Endothelial cell of umbilical vein (primary cell): Measurements from ENCODE around the gene LAMB2. TPM values are rescaled to one million over a fixed set of nuclear protein-coding genes. Genes with fewer than 3 reads are reported as not detected.

ENCODE experiments used
- BruUV-seq: library from RNA; stranded (reverse); fragments of 400-500 nt; replicated peaks from 2 replicates; lab custom pipeline; 2021; lab: Mats Ljungman, UMichigan
- CTCF ChIA-PET: fragments of 300-600, 350-600 bp; sonication (Branson Sonifier 250); formaldehyde crosslinking; loops from one replicate; lab custom pipeline; 2021; ENCODE audit warnings: antibody characterized with exemption, inconsistent platforms; lab: Charles Lee
- POLR2A ChIA-PET: fragments of 300-600, 350-600 bp; sonication (Branson Sonifier 250); formaldehyde crosslinking; loops from one replicate; lab custom pipeline; 2021; ENCODE audit warnings: antibody characterized with exemption, inconsistent platforms; lab: Charles Lee
- DNase-seq: peaks from one replicate; pipeline ENCODE4 v3.0.0-alpha.2; 2011; ENCODE audit warnings: low read depth, low spot score
- FAIRE-seq: peaks from 2 replicates; lab custom pipeline; 2011; peaks lifted over from hg19 to GRCh38; lab: Jason Lieb, UNC
- H2AFZ ChIP-seq: 2 replicates; pipeline ENCODE4 v1.6.0; 2012; ENCODE audit warnings: low read depth, low read length, control low read depth, inconsistent platforms
- H3K27ac ChIP-seq: 2 replicates; pipeline ENCODE4 v1.5.1; 2011; ENCODE audit warnings: low read depth, mild to moderate bottlenecking, control low read depth, low read length, moderate library complexity; ENCODE audit not compliant: insufficient read depth
- H3K27me3 ChIP-seq, 2 experiments: 2 replicates each; pipeline versions ENCODE4 v1.6.0 to v1.6.1; 2011; ENCODE audit warnings: low read length in 2 of 2, mixed read lengths in 1 of 2; ENCODE audit not compliant: control insufficient read depth in 2 of 2, insufficient read depth in 2 of 2
- H3K36me3 ChIP-seq, 2 experiments: 2 replicates in 1 of 2; 3 replicates in 1 of 2; pipeline ENCODE4 v1.5.1; 2011; ENCODE audit warnings: low read length in 2 of 2, mild to moderate bottlenecking in 1 of 2, moderate library complexity in 1 of 2; ENCODE audit not compliant: control insufficient read depth in 2 of 2, insufficient read depth in 2 of 2; ENCODE audit errors: extremely low read depth in 1 of 2
- H3K4me1 ChIP-seq: 3 replicates; pipeline ENCODE4 v1.5.1; 2011; ENCODE audit warnings: mild to moderate bottlenecking, low read length; ENCODE audit not compliant: control insufficient read depth, insufficient read depth; ENCODE audit errors: extremely low read depth
- H3K4me2 ChIP-seq: 2 replicates; pipeline ENCODE4 v1.6.1; 2011; ENCODE audit warnings: low read length, control low read depth, mixed read lengths; ENCODE audit not compliant: insufficient read depth
- H3K4me3 ChIP-seq, 3 experiments: fragments of 200-600 bp in 1 of 3; sonication (generic), shearing (Covaris generic) in 1 of 3; replicated peaks in 1 of 3; 2 replicates each; pipeline ENCODE4 v1.5.1; 2011 to 2016; ENCODE audit warnings: control low read depth in 3 of 3, low read length in 3 of 3, mild to moderate bottlenecking in 2 of 3, inconsistent platforms in 1 of 3, low read depth in 1 of 3, moderate library complexity in 1 of 3; ENCODE audit not compliant: insufficient read depth in 1 of 3
- H3K79me2 ChIP-seq: 2 replicates; pipeline ENCODE4 v1.6.0; 2012; ENCODE audit warnings: low read length, inconsistent platforms; ENCODE audit not compliant: control insufficient read depth, insufficient read depth
- H3K9ac ChIP-seq: replicated peaks from 2 replicates; pipeline ENCODE3; 2011; ENCODE audit warnings: low read length, control low read depth; ENCODE audit not compliant: insufficient read depth; ENCODE audit errors: extremely low read depth
- H3K9me1 ChIP-seq: replicated peaks from 3 replicates; pipeline ENCODE4 v1.6.0; 2011; ENCODE audit warnings: mild to moderate bottlenecking, low read length; ENCODE audit not compliant: control insufficient read depth, insufficient read depth; ENCODE audit errors: extremely low read depth
- H3K9me3 ChIP-seq: replicated peaks from 2 replicates; pipeline ENCODE4 v1.5.1; 2012; ENCODE audit warnings: low read length, inconsistent platforms; ENCODE audit not compliant: control insufficient read depth, insufficient read depth
- H4K20me1 ChIP-seq: replicated peaks from 2 replicates; pipeline ENCODE3; 2011; ENCODE audit warnings: mild to moderate bottlenecking, low read length; ENCODE audit not compliant: control insufficient read depth, insufficient read depth; ENCODE audit errors: extremely low read depth
- EZH2 ChIP-seq: IDR thresholded peaks from 2 replicates; pipeline ENCODE4 v1.6.1; 2012; ENCODE audit warnings: borderline replicate concordance, low read depth, mild to moderate bottlenecking, moderate library complexity, low read length, inconsistent platforms; ENCODE audit not compliant: severe bottlenecking
- FOS ChIP-seq: IDR thresholded peaks from 2 replicates; pipeline ENCODE4 v1.6.1; 2011; ENCODE audit warnings: mild to moderate bottlenecking, low read length, moderate library complexity, borderline replicate concordance; ENCODE audit not compliant: insufficient read depth
- GATA2 ChIP-seq: IDR thresholded peaks from 2 replicates; pipeline ENCODE4 v1.7.0; 2011; ENCODE audit warnings: low read depth, mild to moderate bottlenecking, moderate library complexity, mixed read lengths, low read length; ENCODE audit not compliant: insufficient read length, insufficient read depth
- JUN ChIP-seq: IDR thresholded peaks from 2 replicates; pipeline ENCODE4 v1.6.1; 2011; ENCODE audit warnings: borderline replicate concordance, low read depth; ENCODE audit not compliant: insufficient read length, insufficient read depth
- MYC ChIP-seq: IDR thresholded peaks from one replicate; pipeline ENCODE4 v1.6.1; 2011; ENCODE audit warnings: mild to moderate bottlenecking, low read depth, low read length
- POLR2A ChIP-seq: IDR thresholded peaks from 2 replicates; pipeline ENCODE4 v1.6.1; 2012; ENCODE audit warnings: low read depth, mild to moderate bottlenecking, control low read depth, low read length
- POLR2AphosphoS5 ChIP-seq: IDR thresholded peaks from 2 replicates; pipeline ENCODE4 v1.6.1; 2012; ENCODE audit warnings: low read depth, mild to moderate bottlenecking, control low read depth, low read length, moderate library complexity; ENCODE audit not compliant: insufficient read depth
- dilution Hi-C: fragments of 300-500 bp; cut with MboI; formaldehyde crosslinking; loops from one replicate; pipeline ENCODE4 v1.15.0; 2019; ENCODE audit warnings: low sequenced_read_pairs; ENCODE audit not compliant: extremely low pct_ligation_motif_present
- intact Hi-C: fragments of 100-400 bp; cut with micrococcal nuclease; formaldehyde crosslinking; loops from one replicate; pipeline ENCODE4 v1.10.0; 2022
- polyA plus RNA-seq, 4 experiments: library from polyadenylated mRNA; depleted of rRNA in 3 of 4; stranded (reverse) in 3 of 4; unstranded in 1 of 4; fragments of >200 nt; gene quantifications; 2 replicates each; pipeline versions ENCODE4 v1.2.1 to v1.2.3, GENCODE V29; 2011 to 2012; ENCODE audit warnings: missing spikeins in 1 of 4
- total RNA-seq: library from RNA; stranded (reverse); gene quantifications from 2 replicates; pipeline ENCODE4 v1.2.3, GENCODE V29; 2021
- TF ChIP-seq, protein P1 (sequence below), 2 donors: IDR thresholded peaks; 1 replicate in 1 of 2; 2 replicates in 1 of 2; pipeline ENCODE4 v1.5.1; 2011; ENCODE audit warnings: low read length in 2 of 2, mild to moderate bottlenecking in 2 of 2, moderate library complexity in 2 of 2, control low read depth in 1 of 2, inconsistent platforms in 1 of 2, low read depth in 1 of 2; ENCODE audit not compliant: insufficient read depth in 1 of 2; ENCODE audit errors: extremely low read depth in 1 of 2
- TF ChIP-seq, protein P2 (sequence below): IDR thresholded peaks from 2 replicates; pipeline ENCODE4 v1.6.1; 2011; ENCODE audit not compliant: insufficient read depth, insufficient read length

LAMB2 gene
- total and polyA plus RNA-seq, 2 donors (not counting 3 experiments of a cell fraction or from before 2014, with no cell fraction given): 423 to 764 TPM

DNA sequence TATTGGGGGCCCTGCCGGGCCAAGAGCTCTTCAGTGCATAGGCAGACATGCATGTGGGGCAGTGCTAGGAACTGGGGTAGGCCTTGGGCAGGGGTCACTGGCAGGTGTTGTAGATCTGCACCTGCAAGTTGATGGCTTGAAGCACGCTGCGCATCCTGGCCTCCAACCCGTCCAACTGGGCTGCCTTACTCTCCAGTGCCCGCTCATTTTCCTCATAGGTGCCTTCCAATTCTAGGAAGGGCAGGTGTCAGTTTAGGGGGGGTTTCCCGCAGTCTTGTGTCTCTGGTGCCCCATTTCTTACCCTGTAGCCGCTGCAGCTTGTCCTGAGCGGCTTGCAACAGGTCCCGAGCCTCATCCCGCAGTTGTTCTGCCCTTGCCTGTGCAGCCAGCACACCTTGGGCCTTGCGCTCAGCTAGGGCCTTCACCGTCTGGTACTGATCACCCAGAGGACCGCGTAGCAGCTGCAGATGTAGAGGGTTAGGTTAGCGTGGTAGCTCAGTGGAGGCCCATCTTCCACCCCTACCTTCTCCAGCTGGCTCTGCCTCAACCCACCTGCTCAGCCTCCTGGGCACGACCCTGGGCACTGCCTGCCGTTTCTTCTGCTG is 11.6 kb downstream of the LAMB2 start:
- Histone ChIP-seq H3K4me1 (peaks cover 12% of the 10 kb centered on the region), H3K27me3 (no peaks in the 10 kb centered on the region), H3K79me2 (peaks cover 14% of the 10 kb centered on the region), H3K4me2 (no peak overlapping the region), H4K20me1 (no peaks in the 10 kb centered on the region), H3K27ac (peak overlapping the region; percentile 43), H3K36me3 (peaks cover 7 to 66% of the 10 kb centered on the region in 2 experiments), H3K9ac (no peak overlapping the region), H3K9me3 (no peaks in the 10 kb centered on the region), H3K4me3 (no peak overlapping the region), H2AFZ (no peak overlapping the region), H3K9me1 (no peaks in the 10 kb centered on the region)
- CTCF ChIA-PET: interaction anchor here (0.6 to 2.5 kb wide), 8 partner anchors 12 to 328 kb away, joined by 3 to 19 read pairs (median 4); partner anchors contain the start of genes KLHDC8B, LAMB2, NICN1 and QRICH1
- intact Hi-C loops (loop anchor here (2.0 kb wide), 1 partner anchor 26 kb away; the partner anchor contains the start of gene QRICH1), dilution Hi-C loops (no loop called here)
- no peak for DNase-seq
- POLR2A ChIA-PET: interaction anchor here (1.7 kb wide), 1 partner anchor 28 kb away, joined by 7 read pairs; the partner anchor contains the start of gene QRICH1
- BruUV-seq: TSS peak; percentile 6
- FAIRE-seq: no peak
- TF ChIP-seq EZH2 (no peak), FOS (no peak), GATA2 (no peak), MYC (no peak), JUN (no peak), POLR2A (no peak), POLR2AphosphoS5 (no peak)
- TF ChIP-seq, protein P1, sequence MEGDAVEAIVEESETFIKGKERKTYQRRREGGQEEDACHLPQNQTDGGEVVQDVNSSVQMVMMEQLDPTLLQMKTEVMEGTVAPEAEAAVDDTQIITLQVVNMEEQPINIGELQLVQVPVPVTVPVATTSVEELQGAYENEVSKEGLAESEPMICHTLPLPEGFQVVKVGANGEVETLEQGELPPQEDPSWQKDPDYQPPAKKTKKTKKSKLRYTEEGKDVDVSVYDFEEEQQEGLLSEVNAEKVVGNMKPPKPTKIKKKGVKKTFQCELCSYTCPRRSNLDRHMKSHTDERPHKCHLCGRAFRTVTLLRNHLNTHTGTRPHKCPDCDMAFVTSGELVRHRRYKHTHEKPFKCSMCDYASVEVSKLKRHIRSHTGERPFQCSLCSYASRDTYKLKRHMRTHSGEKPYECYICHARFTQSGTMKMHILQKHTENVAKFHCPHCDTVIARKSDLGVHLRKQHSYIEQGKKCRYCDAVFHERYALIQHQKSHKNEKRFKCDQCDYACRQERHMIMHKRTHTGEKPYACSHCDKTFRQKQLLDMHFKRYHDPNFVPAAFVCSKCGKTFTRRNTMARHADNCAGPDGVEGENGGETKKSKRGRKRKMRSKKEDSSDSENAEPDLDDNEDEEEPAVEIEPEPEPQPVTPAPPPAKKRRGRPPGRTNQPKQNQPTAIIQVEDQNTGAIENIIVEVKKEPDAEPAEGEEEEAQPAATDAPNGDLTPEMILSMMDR (IDR thresholded peaks at IDR 0.05; ENCODE audit: extremely low read depth in 1 of 2, insufficient read depth in 1 of 2, low read depth in 1 of 2, low read length in 2 of 2): no peak
- TF ChIP-seq, protein P2, sequence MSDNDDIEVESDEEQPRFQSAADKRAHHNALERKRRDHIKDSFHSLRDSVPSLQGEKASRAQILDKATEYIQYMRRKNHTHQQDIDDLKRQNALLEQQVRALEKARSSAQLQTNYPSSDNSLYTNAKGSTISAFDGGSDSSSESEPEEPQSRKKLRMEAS: no peak
